PC-3 (cell line): Measurements from ENCODE around the gene TGIF1. TPM values are rescaled to one million over a fixed set of nuclear protein-coding genes. Genes with fewer than 3 reads are reported as not detected.

ENCODE experiments used
- ATAC-seq: fragments of 200-7000 bp; cut with Tn5 transposase; 2 replicates; pipeline ENCODE4 v1.9.1; 2020; ENCODE audit warnings: mild to moderate bottlenecking, moderate library complexity
- BruUV-seq: library from RNA; stranded (reverse); fragments of 400-500 nt; replicated peaks from 2 replicates; lab custom pipeline; 2021; lab: Mats Ljungman, UMichigan
- CTCF ChIA-PET: fragments of 300-600 bp; sonication (Branson Sonifier 250); formaldehyde crosslinking; loops from one replicate; lab custom pipeline; 2022; ENCODE audit warnings: antibody characterized with exemption; lab: Charles Lee
- POLR2A ChIA-PET: fragments of 300-600 bp; sonication (Branson Sonifier 250); formaldehyde crosslinking; loops from one replicate; lab custom pipeline; 2022; ENCODE audit warnings: antibody characterized with exemption; ENCODE audit not compliant: unreplicated experiment; lab: Charles Lee
- DNase-seq: peaks from one replicate; pipeline ENCODE4 v3.0.0-alpha.2; 2015
- H2AFZ ChIP-seq: fragments of 300-600 bp; sonication (generic); 2 replicates; pipeline ENCODE4 v1.6.0; 2016; ENCODE audit warnings: antibody characterized with exemption, low read length
- H3F3A ChIP-seq: fragments of 300-600 bp; sonication (generic); one replicate; pipeline ENCODE4 v1.6.0; 2017; ENCODE audit warnings: antibody characterized with exemption, low read length, control low read depth, mild to moderate bottlenecking; ENCODE audit not compliant: unreplicated experiment
- H3K27ac ChIP-seq: fragments of 300-600 bp; sonication (generic); 2 replicates; pipeline ENCODE4 v1.5.1; 2016; ENCODE audit warnings: mild to moderate bottlenecking, low read length
- H3K27me3 ChIP-seq: fragments of 300-600 bp; sonication (generic); 2 replicates; pipeline ENCODE4 v1.6.1; 2016; ENCODE audit warnings: low read length, mixed read lengths
- H3K36me3 ChIP-seq: fragments of 300-600 bp; sonication (generic); 2 replicates; pipeline ENCODE4 v1.6.1; 2016; ENCODE audit warnings: low read depth, mixed run types, low read length, mixed read lengths
- H3K4me1 ChIP-seq: fragments of 300-600 bp; sonication (generic); 2 replicates; pipeline ENCODE4 v1.5.1; 2016; ENCODE audit warnings: low read length; ENCODE audit not compliant: insufficient read depth
- H3K4me2 ChIP-seq: fragments of 300-600 bp; sonication (generic); 2 replicates; pipeline ENCODE4 v1.6.0; 2016; ENCODE audit warnings: low read length
- H3K4me3 ChIP-seq: fragments of 300-600 bp; sonication (generic); 2 replicates; pipeline ENCODE4 v1.5.1; 2016; ENCODE audit warnings: mild to moderate bottlenecking, low read length, mixed read lengths
- H3K79me2 ChIP-seq: fragments of 300-600 bp; sonication (generic); 2 replicates; pipeline ENCODE4 v1.6.1; 2017; ENCODE audit warnings: low read length, mixed read lengths
- H3K9ac ChIP-seq: fragments of 300-600 bp; sonication (generic); 2 replicates; pipeline ENCODE4 v1.6.0; 2016; ENCODE audit warnings: mild to moderate bottlenecking, low read length
- H3K9me2 ChIP-seq: fragments of 300-600 bp; sonication (generic); replicated peaks from 2 replicates; pipeline ENCODE4 v1.6.1; 2016; ENCODE audit warnings: mixed run types, low read length, mixed read lengths
- H3K9me3 ChIP-seq: fragments of 300-600 bp; sonication (generic); 2 replicates; pipeline ENCODE4 v1.6.1; 2016; ENCODE audit warnings: low read length, mixed read lengths
- H4K20me1 ChIP-seq: fragments of 300-600 bp; sonication (generic); 2 replicates; pipeline ENCODE4 v1.6.1; 2016; ENCODE audit warnings: low read length, mixed read lengths
- CTCF ChIP-seq: fragments of 300-600 bp; sonication (generic); conservative IDR thresholded peaks from 2 replicates; pipeline ENCODE4 v1.5.1; 2017; ENCODE audit warnings: antibody characterized with exemption, low read depth, mild to moderate bottlenecking, low read length
- EZH2 ChIP-seq: fragments of 300-600 bp; sonication (generic); IDR thresholded peaks from one replicate; pipeline ENCODE4 v1.6.1; 2017; ENCODE audit warnings: antibody characterized with exemption, mild to moderate bottlenecking, low read length; ENCODE audit not compliant: unreplicated experiment
- EZH2phosphoT487 ChIP-seq: fragments of 300-600 bp; sonication (generic); IDR thresholded peaks from 2 replicates; pipeline ENCODE4 v1.6.1; 2018; ENCODE audit warnings: mild to moderate bottlenecking, antibody characterized with exemption, low read length, borderline replicate concordance
- intact Hi-C: fragments of 100-400 bp; cut with micrococcal nuclease; formaldehyde crosslinking; loops from 2 replicates; pipeline ENCODE4 v1.9.0; 2023
- total RNA-seq: library from RNA; depleted of rRNA; stranded (reverse); fragments of >200 nt; gene quantifications from 2 replicates; pipeline ENCODE4 v1.2.3, GENCODE V29; 2014

TGIF1 gene
- total RNA-seq, 1 experiment from 2014 or later = 114 TPM

- POLR2A ChIA-PET = no interaction called here
Measured at GRCh38 chr18:3425446-3425845, 24.5 kb upstream of the TGIF1 start.

DNA sequence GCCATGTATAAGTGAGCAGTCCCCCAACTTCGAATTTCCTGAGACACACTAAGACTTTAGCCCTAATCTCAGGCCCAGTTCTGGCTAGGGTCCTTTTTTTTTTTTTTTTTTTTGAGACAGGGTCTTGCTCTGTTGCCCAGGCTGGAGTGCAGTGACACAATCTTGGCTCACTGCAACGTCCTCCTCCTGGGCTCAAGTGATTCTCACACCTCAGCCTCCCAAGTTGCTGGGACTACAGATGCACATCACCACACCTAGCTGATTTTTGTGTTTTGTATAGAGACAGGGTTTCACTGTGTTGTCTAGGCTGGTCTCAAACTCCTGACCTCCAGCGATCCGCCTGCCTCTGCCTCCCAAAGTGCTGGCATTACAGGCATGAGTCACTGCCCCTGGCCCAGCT, 23.9 kb upstream of the TGIF1 start:
- ChIA-PET CTCF (no interaction called here), POLR2A (no interaction called here)
- Histone ChIP-seq H3F3A (no peaks in the 10 kb centered on the region), H3K27me3 (no peaks in the 10 kb centered on the region), H3K27ac (no peak overlapping the region), H3K4me2 (no peak overlapping the region), H3K9me3 (no peaks in the 10 kb centered on the region), H3K79me2 (no peaks in the 10 kb centered on the region), H3K4me3 (no peak overlapping the region), H4K20me1 (no peaks in the 10 kb centered on the region), H3K4me1 (no peaks in the 10 kb centered on the region), H2AFZ (no peak overlapping the region), H3K9me2 (no peaks in the 10 kb centered on the region), H3K9ac (no peak overlapping the region), H3K36me3 (no peaks in the 10 kb centered on the region)
- intact Hi-C loops = no loop called here
- BruUV-seq = no TSS peak
- no peak for DNase-seq
- TF ChIP-seq CTCF = no peak
- TF ChIP-seq EZH2 = no peak
- no peak for TF ChIP-seq EZH2phosphoT487
- no peak for ATAC-seq

More at GRCh38 chr18:3425446-3425845, 24.5 kb upstream of the TGIF1 start:
- no peak overlapping the region for H3K4me3 ChIP-seq
- no peaks in the 10 kb centered on the region for H3K9me3 ChIP-seq
- no peaks in the 10 kb centered on the region for H3K36me3 ChIP-seq
- CTCF ChIA-PET = no interaction called here
- H2AFZ ChIP-seq = no peak overlapping the region
- no TSS peak for BruUV-seq
- no peaks in the 10 kb centered on the region for H3K9me2 ChIP-seq
- H3F3A ChIP-seq = no peaks in the 10 kb centered on the region
- no peak overlapping the region for H3K4me2 ChIP-seq
- TF ChIP-seq EZH2phosphoT487 = no peak
- no peak for TF ChIP-seq EZH2
- no peak for TF ChIP-seq CTCF
- no peak for ATAC-seq
- DNase-seq = no peak
- no peaks in the 10 kb centered on the region for H4K20me1 ChIP-seq
- intact Hi-C loops = no loop called here
- no peak overlapping the region for H3K27ac ChIP-seq
- H3K4me1 ChIP-seq = no peaks in the 10 kb centered on the region
- no peaks in the 10 kb centered on the region for H3K27me3 ChIP-seq
- no peak overlapping the region for H3K9ac ChIP-seq
- H3K79me2 ChIP-seq = no peaks in the 10 kb centered on the region

DNA sequence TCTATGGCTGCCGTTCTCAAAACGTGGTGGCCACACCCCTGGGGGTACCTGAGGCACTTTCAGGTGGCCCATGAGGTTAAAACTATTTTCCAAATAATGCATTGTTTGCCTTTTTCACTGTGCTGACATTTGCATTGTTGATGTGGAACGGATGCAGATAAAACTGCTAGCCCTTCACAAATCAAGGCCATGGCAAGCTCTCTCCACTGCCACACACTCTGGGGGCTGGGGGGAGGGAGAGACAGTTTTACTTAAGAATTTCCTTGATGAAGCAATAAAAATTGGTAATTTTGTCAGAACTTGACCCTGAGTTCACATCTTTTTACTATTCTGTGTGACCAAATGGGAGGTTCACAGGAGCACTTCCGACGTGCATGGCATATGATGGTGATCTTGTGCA, 22.0 kb upstream of the TGIF1 start:
- CTCF ChIA-PET = no interaction called here

More for the DNA sequence above, 22.0 kb upstream of the TGIF1 start:
- Histone ChIP-seq H3K4me3 (no peak overlapping the region), H3K4me2 (no peak overlapping the region), H3F3A (no peaks in the 10 kb centered on the region), H3K9me3 (no peaks in the 10 kb centered on the region), H3K36me3 (no peaks in the 10 kb centered on the region), H3K79me2 (no peaks in the 10 kb centered on the region), H3K4me1 (no peaks in the 10 kb centered on the region), H3K27me3 (no peaks in the 10 kb centered on the region), H3K27ac (no peak overlapping the region), H3K9ac (no peak overlapping the region), H2AFZ (no peak overlapping the region), H3K9me2 (no peaks in the 10 kb centered on the region), H4K20me1 (no peaks in the 10 kb centered on the region)
- no peak for TF ChIP-seq EZH2phosphoT487
- no peak for TF ChIP-seq CTCF
- no peak for TF ChIP-seq EZH2
- no peak for ATAC-seq
- intact Hi-C loops = no loop called here
- POLR2A ChIA-PET = no interaction called here
- no peak for DNase-seq
- no TSS peak for BruUV-seq
